Caco-2 (cell line): ENCODE results near the gene PCGF3. TPM values are rescaled to one million over a fixed set of nuclear protein-coding genes. Genes with fewer than 3 reads are reported as not detected.

ENCODE experiments used
- BruUV-seq: library from RNA; stranded (reverse); fragments of 400-500 nt; replicated peaks from 2 replicates; lab custom pipeline; 2021; lab: Mats Ljungman, UMichigan
- CTCF ChIA-PET: fragments of 300-600 bp; sonication (Branson Sonifier 250); formaldehyde crosslinking; loops from one replicate; lab custom pipeline; 2022; ENCODE audit warnings: antibody characterized with exemption; lab: Charles Lee
- POLR2A ChIA-PET: fragments of 300-600 bp; sonication (Branson Sonifier 250); formaldehyde crosslinking; loops from one replicate; lab custom pipeline; 2022; ENCODE audit warnings: antibody characterized with exemption; lab: Charles Lee
- DNase-seq, 2 experiments: peaks; one replicate each; pipeline versions ENCODE4 v3.0.0 to v3.0.0-alpha.2; 2020 to 2022
- H3K27me3 ChIP-seq: replicated peaks from 2 replicates; pipeline ENCODE4 v1.6.0; 2011; ENCODE audit warnings: low read length; ENCODE audit not compliant: control insufficient read depth, insufficient read depth
- H3K36me3 ChIP-seq: 2 replicates; pipeline ENCODE4 v1.5.1; 2011; ENCODE audit warnings: low read length; ENCODE audit not compliant: control insufficient read depth, insufficient read depth
- H3K4me1 ChIP-seq: fragments of 250-450 bp; sonication (Bioruptor Pico); 2 replicates; pipeline ENCODE4 v1.5.1; 2020; ENCODE audit warnings: mild to moderate bottlenecking
- H3K4me3 ChIP-seq: 2 replicates; pipeline ENCODE4 v1.5.1; 2011; ENCODE audit warnings: low read depth, mild to moderate bottlenecking, control low read depth, low read length
- H3K9me3 ChIP-seq: fragments of 250-450 bp; sonication (Bioruptor Pico); 2 replicates; pipeline ENCODE4 v1.5.1; 2020; ENCODE audit warnings: mild to moderate bottlenecking, moderate library complexity
- H3K27ac Mint-ChIP-seq: one replicate; pipeline ENCODE4 v1.8.0; 2022; ENCODE audit warnings: mixed read lengths; ENCODE audit not compliant: unreplicated experiment
- H3K27me3 Mint-ChIP-seq: one replicate; pipeline ENCODE4 v1.8.0; 2022; ENCODE audit warnings: mixed read lengths; ENCODE audit not compliant: insufficient read depth, unreplicated experiment
- H3K36me3 Mint-ChIP-seq: one replicate; pipeline ENCODE4 v1.8.0; 2022; ENCODE audit warnings: mild to moderate bottlenecking, mixed read lengths; ENCODE audit not compliant: insufficient read depth, unreplicated experiment
- H3K4me1 Mint-ChIP-seq: one replicate; pipeline ENCODE4 v1.8.0; 2022; ENCODE audit warnings: low read depth, mixed read lengths; ENCODE audit not compliant: unreplicated experiment
- H3K4me3 Mint-ChIP-seq: one replicate; pipeline ENCODE4 v1.8.0; 2022; ENCODE audit warnings: mild to moderate bottlenecking, moderate library complexity, mixed read lengths; ENCODE audit not compliant: unreplicated experiment
- H3K9me3 Mint-ChIP-seq: one replicate; pipeline ENCODE4 v1.8.0; 2022; ENCODE audit warnings: mixed read lengths; ENCODE audit not compliant: unreplicated experiment
- intact Hi-C: fragments of 100-400 bp; cut with micrococcal nuclease; formaldehyde crosslinking; loops from one replicate; pipeline ENCODE4 v1.10.0; 2022; ENCODE audit not compliant: unreplicated experiment
- total RNA-seq: library from RNA; stranded (reverse); gene quantifications from 2 replicates; pipeline ENCODE4 v1.2.3, GENCODE V29; 2022
- TF ChIP-seq, protein P1 (sequence below), 2 experiments: fragments of 200-600 bp in 1 of 2; IDR thresholded peaks; 1 replicate in 1 of 2; 2 replicates in 1 of 2; pipeline versions ENCODE4 v1.5.1 to v1.8.0; 2011 to 2022; ENCODE audit warnings: antibody characterized with exemption in 1 of 2, control low read depth in 1 of 2, inconsistent platforms in 1 of 2, low read depth in 1 of 2, low read length in 1 of 2, mild to moderate bottlenecking in 1 of 2, moderate library complexity in 1 of 2; ENCODE audit not compliant: insufficient read depth in 1 of 2, severe bottlenecking in 1 of 2, unreplicated experiment in 1 of 2

The PCGF3 gene
- total RNA-seq, 1 experiment from 2014 or later = 38.0 TPM

DNA sequence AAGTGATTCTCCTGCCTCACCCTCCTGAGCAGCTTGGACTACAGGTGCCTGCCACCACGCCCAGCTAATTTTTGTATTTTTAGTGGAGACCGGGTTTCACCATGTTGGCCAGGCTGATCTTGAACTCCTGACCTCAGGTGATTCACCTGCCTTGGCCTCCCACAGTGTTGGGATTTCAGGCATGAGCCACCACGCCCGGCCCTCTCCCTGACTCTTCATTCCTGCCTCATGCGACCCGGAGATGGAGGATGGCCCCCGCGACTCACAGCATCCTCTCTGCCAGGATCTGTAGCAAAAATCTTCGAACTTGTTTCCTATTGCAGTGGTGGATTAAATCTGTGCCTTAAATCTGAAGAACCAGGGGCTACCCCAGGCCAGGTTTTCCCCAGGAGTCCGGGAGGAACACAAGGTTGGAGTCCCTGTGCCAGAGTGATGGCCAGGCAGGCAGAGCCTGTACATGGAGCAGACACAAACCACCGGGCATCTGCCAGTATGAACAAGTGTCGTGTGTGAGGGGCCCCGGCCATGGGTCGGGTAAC, 108.7 kb downstream of the PCGF3 start:
- POLR2A ChIA-PET = no interaction called here
- Histone ChIP-seq H3K36me3 (no peaks in the 10 kb centered on the region), H3K4me1 (no peaks in the 10 kb centered on the region), H3K4me3 (no peak overlapping the region), H3K9me3 (no peaks in the 10 kb centered on the region), H3K27me3 (no peaks in the 10 kb centered on the region)
- Mint-ChIP-seq H3K4me3 (no peak overlapping the region), H3K27me3 (no peaks in the 10 kb centered on the region), H3K9me3 (no peaks in the 10 kb centered on the region), H3K4me1 (no peaks in the 10 kb centered on the region), H3K27ac (no peak overlapping the region), H3K36me3 (no peaks in the 10 kb centered on the region)
- no peak for DNase-seq
- CTCF ChIA-PET = no interaction called here
- no TSS peak for BruUV-seq
- TF ChIP-seq, protein P1, sequence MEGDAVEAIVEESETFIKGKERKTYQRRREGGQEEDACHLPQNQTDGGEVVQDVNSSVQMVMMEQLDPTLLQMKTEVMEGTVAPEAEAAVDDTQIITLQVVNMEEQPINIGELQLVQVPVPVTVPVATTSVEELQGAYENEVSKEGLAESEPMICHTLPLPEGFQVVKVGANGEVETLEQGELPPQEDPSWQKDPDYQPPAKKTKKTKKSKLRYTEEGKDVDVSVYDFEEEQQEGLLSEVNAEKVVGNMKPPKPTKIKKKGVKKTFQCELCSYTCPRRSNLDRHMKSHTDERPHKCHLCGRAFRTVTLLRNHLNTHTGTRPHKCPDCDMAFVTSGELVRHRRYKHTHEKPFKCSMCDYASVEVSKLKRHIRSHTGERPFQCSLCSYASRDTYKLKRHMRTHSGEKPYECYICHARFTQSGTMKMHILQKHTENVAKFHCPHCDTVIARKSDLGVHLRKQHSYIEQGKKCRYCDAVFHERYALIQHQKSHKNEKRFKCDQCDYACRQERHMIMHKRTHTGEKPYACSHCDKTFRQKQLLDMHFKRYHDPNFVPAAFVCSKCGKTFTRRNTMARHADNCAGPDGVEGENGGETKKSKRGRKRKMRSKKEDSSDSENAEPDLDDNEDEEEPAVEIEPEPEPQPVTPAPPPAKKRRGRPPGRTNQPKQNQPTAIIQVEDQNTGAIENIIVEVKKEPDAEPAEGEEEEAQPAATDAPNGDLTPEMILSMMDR (IDR thresholded peaks at IDR 0.05; ENCODE audit: insufficient read depth in 1 of 2, low read depth in 1 of 2, low read length in 1 of 2, severe bottlenecking in 1 of 2, unreplicated experiment in 1 of 2) = no peak
- intact Hi-C loops = no loop called here

DNA sequence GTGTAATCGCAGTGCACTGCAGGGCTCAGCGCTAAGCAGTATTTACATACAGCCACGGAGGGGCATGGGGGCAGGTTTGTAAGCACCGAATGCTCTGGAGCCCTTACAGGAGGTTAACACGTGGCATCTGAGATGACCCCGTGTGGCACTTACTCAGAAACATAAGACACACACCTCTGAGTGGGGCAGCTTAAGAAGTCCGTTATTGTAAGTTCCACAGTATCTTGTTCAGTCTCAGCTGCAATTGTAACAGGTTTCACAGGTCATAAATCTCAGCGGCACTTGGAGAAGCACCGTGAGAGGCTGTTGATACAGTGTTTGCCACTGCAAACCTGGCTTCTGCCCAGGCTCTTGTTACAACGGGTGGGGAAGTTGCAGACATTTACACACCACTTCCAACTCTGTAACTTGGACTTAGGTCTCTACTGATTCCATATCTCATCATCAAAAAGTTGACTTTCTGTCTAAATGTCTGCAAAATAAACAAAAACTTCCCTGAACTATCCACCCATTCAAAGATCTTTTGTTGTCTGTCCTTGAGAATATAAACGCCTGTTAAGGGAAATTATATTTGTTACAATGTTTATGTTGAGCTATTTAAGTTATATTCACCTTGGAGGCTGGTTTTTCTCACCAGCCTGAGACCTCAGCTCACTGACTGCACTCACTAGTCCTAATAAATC, 110.0 kb downstream of the PCGF3 start:
- DNase-seq = peak in 1 of 2 experiments; percentile 14

DNA sequence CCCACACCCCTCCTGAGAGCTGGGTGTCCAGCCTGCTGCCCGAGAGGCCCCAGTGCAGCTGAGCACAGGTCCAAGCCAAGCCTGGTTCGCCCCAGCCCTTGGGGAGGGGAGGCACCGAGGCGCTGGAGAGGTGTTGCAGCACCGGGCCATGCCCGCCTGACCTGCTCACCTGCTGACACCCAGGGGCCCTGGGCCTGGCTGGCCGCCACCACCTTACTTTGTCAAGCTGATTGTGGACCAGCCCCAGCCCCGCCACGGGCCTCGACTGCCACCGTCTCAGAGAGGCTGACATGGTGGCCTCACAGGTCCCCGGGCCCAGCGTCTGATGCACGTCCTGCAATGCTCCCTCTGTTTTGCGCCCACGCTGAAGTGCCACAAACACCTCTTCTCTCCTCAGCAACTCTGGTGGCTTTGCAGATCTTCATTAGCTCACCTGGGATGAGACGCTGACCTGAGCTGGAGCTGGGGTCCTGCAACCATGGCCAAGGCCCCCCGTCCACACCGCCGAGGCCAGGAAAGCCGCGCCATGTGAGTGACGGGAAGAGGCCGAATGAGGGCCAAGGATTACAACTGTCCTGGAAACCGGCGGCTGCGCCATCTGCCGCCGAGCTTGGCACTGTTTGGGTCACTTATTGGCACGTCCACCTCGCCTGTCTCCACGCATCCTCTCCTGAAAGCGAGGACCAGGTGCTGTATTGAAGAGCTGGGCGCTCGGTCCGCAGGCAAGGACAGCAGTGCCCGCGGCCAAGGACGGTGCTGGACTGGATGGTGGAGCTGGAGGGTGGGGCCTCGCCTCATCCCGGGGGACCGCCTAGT, 112.7 kb downstream of the PCGF3 start:
- BruUV-seq = no TSS peak
- ChIA-PET CTCF (no interaction called here), POLR2A (no interaction called here)
- H3K36me3 Mint-ChIP-seq = no peaks in the 10 kb centered on the region
- H3K9me3 Mint-ChIP-seq = no peaks in the 10 kb centered on the region
- Histone ChIP-seq H3K4me1 (no peaks in the 10 kb centered on the region), H3K36me3 (no peaks in the 10 kb centered on the region), H3K9me3 (no peaks in the 10 kb centered on the region), H3K27me3 (no peaks in the 10 kb centered on the region), H3K4me3 (no peak overlapping the region)
- no peak for DNase-seq
- no peak overlapping the region for H3K4me3 Mint-ChIP-seq
- TF ChIP-seq, protein P1 (IDR thresholded peaks at IDR 0.05; ENCODE audit: insufficient read depth in 1 of 2, low read depth in 1 of 2, low read length in 1 of 2, severe bottlenecking in 1 of 2, unreplicated experiment in 1 of 2) = no peak
- H3K4me1 Mint-ChIP-seq = no peaks in the 10 kb centered on the region
- no peak overlapping the region for H3K27ac Mint-ChIP-seq
- intact Hi-C loops = no loop called here
- H3K27me3 Mint-ChIP-seq = peaks cover 6% of the 10 kb centered on the region

More for the DNA sequence above, 110.0 kb downstream of the PCGF3 start:
- no peak overlapping the region for H3K27ac Mint-ChIP-seq
- TF ChIP-seq, protein P1 (IDR thresholded peaks at IDR 0.05; ENCODE audit: insufficient read depth in 1 of 2, low read depth in 1 of 2, low read length in 1 of 2, severe bottlenecking in 1 of 2, unreplicated experiment in 1 of 2) = no peak
- no peaks in the 10 kb centered on the region for H3K36me3 Mint-ChIP-seq
- POLR2A ChIA-PET = no interaction called here
- Histone ChIP-seq H3K9me3 (no peaks in the 10 kb centered on the region), H3K27me3 (no peaks in the 10 kb centered on the region), H3K4me1 (no peaks in the 10 kb centered on the region), H3K4me3 (no peak overlapping the region), H3K36me3 (no peaks in the 10 kb centered on the region)
- H3K4me1 Mint-ChIP-seq = no peaks in the 10 kb centered on the region
- no peaks in the 10 kb centered on the region for H3K27me3 Mint-ChIP-seq
- BruUV-seq = no TSS peak
- CTCF ChIA-PET = interaction anchor here (0.6 kb wide), 1 partner anchor 73 kb away, joined by 4 read pairs; no protein-coding TSS in a partner anchor
- no peaks in the 10 kb centered on the region for H3K9me3 Mint-ChIP-seq
- intact Hi-C loops = no loop called here
- no peak overlapping the region for H3K4me3 Mint-ChIP-seq
